ENCODE data around the gene C16orf82. TPM values are rescaled to one million over a fixed set of nuclear protein-coding genes. Genes with fewer than 3 reads are reported as not detected.

Gene C16orf82
- polyA plus RNA-seq, 1 of the 3 experiments (the other 2 are of a cell fraction): not detected

- Histone ChIP-seq H3K27me3 (ENCODE audit: insufficient read depth) (no peaks in the 10 kb centered on the region; the same call in 1 of the 2 replicates), H3K4me1 (ENCODE audit: control insufficient read depth in 1 of 2, insufficient read depth in 2 of 2, low read depth in 1 of 2, low read length in 1 of 2) (no peaks in the 10 kb centered on the region), H3K9me2 (no peaks in the 10 kb centered on the region), H3F3A (replicated peaks; ENCODE audit: insufficient read depth) (no peaks in the 10 kb centered on the region), H2AFZ (ENCODE audit: low read depth) (no peak overlapping the region), H3K9me3 (no peaks in the 10 kb centered on the region), H4K20me1 (ENCODE audit: insufficient read depth) (no peaks in the 10 kb centered on the region), H3K4me3 (ENCODE audit: low read depth in 2 of 2, low read length in 1 of 2) (no peak overlapping the region), H3K27ac (ENCODE audit: low read depth in 2 of 2, low read length in 1 of 2) (no peak overlapping the region), H3K79me2 (ENCODE audit: insufficient read depth) (no peaks in the 10 kb centered on the region), H3K4me2 (no peak overlapping the region), H3K36me3 (replicated peaks in 1 of 2; ENCODE audit: control insufficient read depth in 1 of 2, insufficient read depth in 2 of 2, low read length in 1 of 2) (no peaks in the 10 kb centered on the region), H3K9ac (no peak overlapping the region)
- DNase-seq: no peak
- TF ChIP-seq FOXJ3 (CRISPR knock-in tag; IDR thresholded peaks at IDR 0.05) (no peak), FOXM1 (IDR thresholded peaks at IDR 0.05; ENCODE audit: low read depth) (no peak), MXI1 (IDR thresholded peaks at IDR 0.05; ENCODE audit: low read depth, low read length) (no peak), JUND (IDR thresholded peaks at IDR 0.05) (no peak)
- TF ChIP-seq, protein P1, sequence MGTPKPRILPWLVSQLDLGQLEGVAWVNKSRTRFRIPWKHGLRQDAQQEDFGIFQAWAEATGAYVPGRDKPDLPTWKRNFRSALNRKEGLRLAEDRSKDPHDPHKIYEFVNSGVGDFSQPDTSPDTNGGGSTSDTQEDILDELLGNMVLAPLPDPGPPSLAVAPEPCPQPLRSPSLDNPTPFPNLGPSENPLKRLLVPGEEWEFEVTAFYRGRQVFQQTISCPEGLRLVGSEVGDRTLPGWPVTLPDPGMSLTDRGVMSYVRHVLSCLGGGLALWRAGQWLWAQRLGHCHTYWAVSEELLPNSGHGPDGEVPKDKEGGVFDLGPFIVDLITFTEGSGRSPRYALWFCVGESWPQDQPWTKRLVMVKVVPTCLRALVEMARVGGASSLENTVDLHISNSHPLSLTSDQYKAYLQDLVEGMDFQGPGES (IDR thresholded peaks at IDR 0.05; ENCODE audit: low read depth, low read length): no peak
- ChIA-PET POLR2A (no interaction called here), CTCF (interaction anchor here (1.1 kb wide), 1 partner anchor 449 kb away, joined by 3 read pairs; no protein-coding TSS in a partner anchor)
- 4% methylated on average over 11 of the region's 11 CpGs for WGBS (ENCODE audit: low lambda C conversion rate)
These were observed 36.2 kb downstream of the C16orf82 start for GRCh38 chr16:27102701-27103575.

DNA sequence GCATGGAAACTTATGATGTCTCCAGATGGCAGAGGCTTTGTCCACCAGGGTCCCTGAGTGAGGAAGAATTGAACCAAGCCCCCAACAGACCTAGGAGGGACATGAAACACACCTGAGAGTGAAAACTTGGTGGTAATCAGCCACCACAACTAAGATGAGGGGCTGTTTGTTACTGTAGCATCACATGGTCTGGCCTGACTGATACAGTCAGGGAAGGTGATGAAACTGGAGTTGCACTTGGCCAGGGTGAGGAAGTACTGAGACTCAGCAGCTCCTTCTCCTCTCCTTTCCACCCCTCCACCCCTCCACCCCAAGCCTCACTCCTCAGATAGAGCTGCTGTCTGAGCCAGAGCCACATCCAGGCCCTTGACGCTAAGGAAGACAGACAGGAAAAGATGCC lies 37.2 kb downstream of the C16orf82 start:
- H4K20me1 ChIP-seq (ENCODE audit: insufficient read depth): no peaks in the 10 kb centered on the region
- no peaks in the 10 kb centered on the region for H3F3A ChIP-seq (replicated peaks; ENCODE audit: insufficient read depth)
- H3K36me3 ChIP-seq (replicated peaks in 1 of 2; ENCODE audit: control insufficient read depth in 1 of 2, insufficient read depth in 2 of 2, low read length in 1 of 2): no peaks in the 10 kb centered on the region
- no peak overlapping the region for H3K4me3 ChIP-seq (ENCODE audit: low read depth in 2 of 2, low read length in 1 of 2)
- H3K79me2 ChIP-seq (ENCODE audit: insufficient read depth): no peaks in the 10 kb centered on the region
- TF ChIP-seq GATA2 (CRISPR knock-in tag; IDR thresholded peaks at IDR 0.05): no peak
- TF ChIP-seq RXRA (IDR thresholded peaks at IDR 0.05; ENCODE audit: borderline replicate concordance, low read depth): no peak
- TF ChIP-seq RFX5 (IDR thresholded peaks at IDR 0.05; ENCODE audit: low read length): no peak
- TF ChIP-seq PBX3 (IDR thresholded peaks at IDR 0.05): no peak
- TF ChIP-seq EZH2phosphoT487 (IDR thresholded peaks at IDR 0.05; ENCODE audit: borderline replicate concordance, low read depth): no peak
- no peak for TF ChIP-seq TCF12 (IDR thresholded peaks at IDR 0.05)
- no peak for TF ChIP-seq SMC3 (IDR thresholded peaks at IDR 0.05; ENCODE audit: low read depth, low read length)
- TF ChIP-seq RCOR1 (IDR thresholded peaks at IDR 0.05; ENCODE audit: low read length): no peak
- no peak for TF ChIP-seq MXI1 (IDR thresholded peaks at IDR 0.05; ENCODE audit: low read depth, low read length)
- TF ChIP-seq USF1 (IDR thresholded peaks at IDR 0.05; ENCODE audit: borderline replicate concordance, low read depth): no peak
- no peak for TF ChIP-seq CHD2 (IDR thresholded peaks at IDR 0.05; ENCODE audit: low read length, partially characterized antibody)
- TF ChIP-seq, protein P2, sequence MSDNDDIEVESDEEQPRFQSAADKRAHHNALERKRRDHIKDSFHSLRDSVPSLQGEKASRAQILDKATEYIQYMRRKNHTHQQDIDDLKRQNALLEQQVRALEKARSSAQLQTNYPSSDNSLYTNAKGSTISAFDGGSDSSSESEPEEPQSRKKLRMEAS (IDR thresholded peaks at IDR 0.05; ENCODE audit: low read depth): no peak
- no peak for TF ChIP-seq TEAD4 (IDR thresholded peaks at IDR 0.05; ENCODE audit: borderline replicate concordance, insufficient read depth)
- H3K9ac ChIP-seq: no peak overlapping the region
- H3K4me2 ChIP-seq: no peak overlapping the region
- no peak overlapping the region for H2AFZ ChIP-seq (ENCODE audit: low read depth)
- H3K9me2 ChIP-seq: no peaks in the 10 kb centered on the region
- 60% methylated on average over 1 of the region's 1 CpG for WGBS (ENCODE audit: low lambda C conversion rate)
- no peaks in the 10 kb centered on the region for H3K9me3 ChIP-seq
- CTCF ChIA-PET: no interaction called here
- H3K4me1 ChIP-seq (ENCODE audit: control insufficient read depth in 1 of 2, insufficient read depth in 2 of 2, low read depth in 1 of 2, low read length in 1 of 2): no peaks in the 10 kb centered on the region
- POLR2A ChIA-PET: no interaction called here
- DNase-seq: no peak
- no peak overlapping the region for H3K27ac ChIP-seq (ENCODE audit: low read depth in 2 of 2, low read length in 1 of 2)
- no peaks in the 10 kb centered on the region; the same call in 1 of the 2 replicates for H3K27me3 ChIP-seq (ENCODE audit: insufficient read depth)
